Measurements from ENCODE around the gene DGKZ. TPM values are rescaled to one million over a fixed set of nuclear protein-coding genes. Genes with fewer than 3 reads are reported as not detected.

The DGKZ gene
- total RNA-seq, 3 donors from 2014 or later, result 41.2 to 49.6 (median 47.2) TPM

DNA sequence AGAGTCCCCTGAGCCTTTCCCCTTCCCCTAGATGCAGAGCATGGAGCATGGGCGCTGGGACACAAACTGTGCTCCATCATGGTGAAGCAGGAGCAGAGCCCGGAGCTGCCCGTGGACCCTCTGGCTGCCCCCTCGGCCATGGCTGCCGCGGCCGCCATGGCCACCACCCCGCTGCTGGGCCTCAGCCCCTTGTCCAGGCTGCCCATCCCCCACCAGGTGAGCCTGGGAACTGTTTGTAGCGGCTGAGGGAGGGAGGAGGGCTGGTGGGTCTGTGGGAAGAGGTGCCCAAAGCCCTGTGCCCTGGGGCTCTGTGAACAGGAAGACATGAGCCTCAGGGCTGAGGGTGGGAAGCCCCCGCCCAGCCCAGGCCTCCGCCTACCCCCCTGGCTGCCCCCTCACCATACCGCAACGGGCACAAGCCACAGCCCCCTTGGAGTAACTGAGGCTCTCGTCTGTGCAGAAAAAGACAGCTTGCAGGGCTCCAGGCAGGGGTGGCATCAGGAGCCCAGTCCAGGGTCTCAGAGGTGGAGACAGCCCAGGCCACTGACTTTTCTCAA, 39.4 kb upstream of the DGKZ start:
- DNase-seq (no peak), ATAC-seq (no peak)
- H3K9me3 ChIP-seq, result no peaks in the 10 kb centered on the region
- intact Hi-C loops (cut with DNase I, micrococcal nuclease), result loop anchor here (2.0 to 5.0 kb wide), 2 partner anchors 69 to 71 kb away; no protein-coding TSS in a partner anchor
- TF ChIP-seq, protein P1, sequence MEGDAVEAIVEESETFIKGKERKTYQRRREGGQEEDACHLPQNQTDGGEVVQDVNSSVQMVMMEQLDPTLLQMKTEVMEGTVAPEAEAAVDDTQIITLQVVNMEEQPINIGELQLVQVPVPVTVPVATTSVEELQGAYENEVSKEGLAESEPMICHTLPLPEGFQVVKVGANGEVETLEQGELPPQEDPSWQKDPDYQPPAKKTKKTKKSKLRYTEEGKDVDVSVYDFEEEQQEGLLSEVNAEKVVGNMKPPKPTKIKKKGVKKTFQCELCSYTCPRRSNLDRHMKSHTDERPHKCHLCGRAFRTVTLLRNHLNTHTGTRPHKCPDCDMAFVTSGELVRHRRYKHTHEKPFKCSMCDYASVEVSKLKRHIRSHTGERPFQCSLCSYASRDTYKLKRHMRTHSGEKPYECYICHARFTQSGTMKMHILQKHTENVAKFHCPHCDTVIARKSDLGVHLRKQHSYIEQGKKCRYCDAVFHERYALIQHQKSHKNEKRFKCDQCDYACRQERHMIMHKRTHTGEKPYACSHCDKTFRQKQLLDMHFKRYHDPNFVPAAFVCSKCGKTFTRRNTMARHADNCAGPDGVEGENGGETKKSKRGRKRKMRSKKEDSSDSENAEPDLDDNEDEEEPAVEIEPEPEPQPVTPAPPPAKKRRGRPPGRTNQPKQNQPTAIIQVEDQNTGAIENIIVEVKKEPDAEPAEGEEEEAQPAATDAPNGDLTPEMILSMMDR (IDR thresholded peaks at IDR 0.05), result no peak
- H3K4me3 ChIP-seq, result no peak overlapping the region
- no peaks in the 10 kb centered on the region for H3K4me1 ChIP-seq (ENCODE audit: low read depth)
- H3K36me3 ChIP-seq (ENCODE audit: low read depth), result no peaks in the 10 kb centered on the region

DNA sequence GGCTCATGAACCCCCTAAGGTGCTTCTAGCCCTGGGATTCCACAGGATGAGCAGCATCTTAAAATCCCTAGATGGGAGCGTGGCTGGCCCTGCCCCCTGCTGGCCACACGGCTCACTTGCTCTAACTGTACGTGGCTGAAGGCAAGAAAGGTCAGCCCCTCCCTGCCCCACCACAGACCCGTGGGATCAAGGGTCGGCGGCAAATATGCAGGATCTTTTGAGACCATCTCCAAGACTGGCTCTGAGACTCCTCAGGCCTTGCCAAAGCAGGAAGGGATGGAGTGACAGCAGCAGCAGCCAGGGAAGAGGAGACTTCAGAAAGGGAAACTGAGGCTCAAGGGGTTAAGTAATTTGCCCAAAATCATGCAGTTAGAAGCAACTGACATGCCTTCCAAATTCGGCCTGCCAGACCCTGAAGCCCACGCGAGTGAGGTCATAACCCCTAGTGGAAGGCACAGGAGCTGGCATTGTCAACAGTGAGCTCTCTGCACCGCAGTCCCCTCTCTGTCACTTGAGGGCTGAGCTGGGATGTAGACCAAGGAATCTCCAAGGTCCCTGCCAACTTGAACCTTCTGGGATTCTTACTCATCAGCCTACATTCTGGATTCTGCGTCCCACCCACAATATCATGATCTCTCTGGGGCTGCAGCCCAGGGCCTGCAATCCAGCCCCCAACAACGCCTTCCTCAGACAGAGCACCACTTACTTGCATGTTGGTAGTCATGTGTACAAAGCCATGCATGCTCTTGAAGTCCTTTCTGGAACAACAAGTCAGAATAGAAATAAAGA, 38.4 kb upstream of the DGKZ start:
- TF ChIP-seq, protein P1 (IDR thresholded peaks at IDR 0.05), result peak; percentile 64
- intact Hi-C loops (cut with DNase I, micrococcal nuclease), result loop anchor here (2.0 to 5.0 kb wide), 2 partner anchors 70 to 72 kb away; no protein-coding TSS in a partner anchor
- Histone ChIP-seq H3K36me3 (ENCODE audit: low read depth) (no peaks in the 10 kb centered on the region), H3K9me3 (no peaks in the 10 kb centered on the region), H3K4me1 (ENCODE audit: low read depth) (no peaks in the 10 kb centered on the region), H3K4me3 (no peak overlapping the region)
- peak; percentile 81 for ATAC-seq
- DNase-seq, result peak; percentile 70 to 89 (median 83)

DNA sequence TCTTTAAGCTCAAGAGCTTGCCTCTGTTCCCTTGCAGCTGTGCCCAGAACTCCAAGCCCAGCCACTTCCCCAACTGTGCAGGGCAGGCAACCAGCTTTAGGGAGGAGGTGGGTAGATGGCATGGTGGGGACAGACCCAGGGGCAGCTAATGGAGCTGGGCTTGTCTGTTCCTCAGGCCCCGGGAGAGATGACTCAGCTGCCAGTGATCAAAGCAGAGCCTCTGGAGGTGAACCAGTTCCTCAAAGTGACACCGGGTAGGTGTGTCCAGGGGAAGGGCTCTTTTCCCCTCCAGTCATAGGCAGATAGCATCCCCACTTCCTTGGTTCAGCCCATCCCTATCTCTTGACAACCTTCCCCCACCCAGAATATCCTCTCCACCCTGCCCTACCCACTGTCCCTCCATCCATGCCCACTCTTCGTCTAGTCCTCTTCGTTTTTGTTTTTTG, 37.4 kb upstream of the DGKZ start:
- TF ChIP-seq, protein P1 (IDR thresholded peaks at IDR 0.05), result no peak
- no peak overlapping the region for H3K4me3 ChIP-seq
- ATAC-seq (peak; percentile 17), DNase-seq (no peak)
- no peaks in the 10 kb centered on the region for H3K9me3 ChIP-seq
- no peaks in the 10 kb centered on the region for H3K36me3 ChIP-seq (ENCODE audit: low read depth)
- intact Hi-C loops (cut with DNase I, micrococcal nuclease), result loop anchor here (2.0 to 5.0 kb wide), 2 partner anchors 71 to 73 kb away; no protein-coding TSS in a partner anchor
- H3K4me1 ChIP-seq (ENCODE audit: low read depth), result no peaks in the 10 kb centered on the region

DNA sequence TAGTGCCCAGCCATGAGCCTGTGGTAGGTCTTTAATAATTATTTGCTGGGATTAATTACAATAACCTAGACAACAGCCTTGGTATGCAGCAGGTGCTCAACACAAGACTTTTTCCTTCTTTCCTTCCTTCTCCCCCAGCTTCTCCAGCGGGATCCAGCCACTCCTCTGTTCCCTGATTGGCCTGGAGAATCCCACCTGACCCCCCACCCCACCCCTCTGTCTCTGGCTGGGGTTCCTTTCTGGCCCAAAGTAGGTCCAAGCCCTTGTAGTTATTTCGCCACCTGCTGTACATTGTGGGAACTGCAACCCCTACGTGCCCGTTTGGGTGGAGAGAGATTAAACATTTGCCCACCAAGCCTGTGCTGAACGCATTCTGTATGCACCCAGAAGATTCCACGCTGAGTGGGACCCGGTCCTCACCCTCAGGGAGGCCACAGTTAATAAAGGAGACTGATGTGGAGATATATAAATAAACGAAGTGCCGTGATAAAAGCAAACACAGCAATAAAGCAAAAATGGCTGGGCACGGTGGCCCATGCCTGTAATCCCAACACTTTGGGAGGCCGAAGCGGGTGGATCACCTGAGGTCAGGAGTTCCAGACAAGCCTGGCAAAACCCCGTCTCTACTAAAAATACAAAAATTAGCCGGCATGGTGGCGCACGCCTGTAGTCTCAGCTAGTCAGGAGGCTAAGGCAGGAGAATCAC, 32.1 kb upstream of the DGKZ start:
- ATAC-seq (peak; percentile 79), DNase-seq (peak in 2 of 3 donors; percentile 63 to 88)
- Histone ChIP-seq H3K36me3 (ENCODE audit: low read depth) (no peaks in the 10 kb centered on the region), H3K4me1 (ENCODE audit: low read depth) (peaks cover 7% of the 10 kb centered on the region), H3K9me3 (no peaks in the 10 kb centered on the region), H3K4me3 (no peak overlapping the region)
- intact Hi-C loops (cut with DNase I, micrococcal nuclease), result no loop called here
- TF ChIP-seq, protein P1 (IDR thresholded peaks at IDR 0.05), result peak; percentile 82

DNA sequence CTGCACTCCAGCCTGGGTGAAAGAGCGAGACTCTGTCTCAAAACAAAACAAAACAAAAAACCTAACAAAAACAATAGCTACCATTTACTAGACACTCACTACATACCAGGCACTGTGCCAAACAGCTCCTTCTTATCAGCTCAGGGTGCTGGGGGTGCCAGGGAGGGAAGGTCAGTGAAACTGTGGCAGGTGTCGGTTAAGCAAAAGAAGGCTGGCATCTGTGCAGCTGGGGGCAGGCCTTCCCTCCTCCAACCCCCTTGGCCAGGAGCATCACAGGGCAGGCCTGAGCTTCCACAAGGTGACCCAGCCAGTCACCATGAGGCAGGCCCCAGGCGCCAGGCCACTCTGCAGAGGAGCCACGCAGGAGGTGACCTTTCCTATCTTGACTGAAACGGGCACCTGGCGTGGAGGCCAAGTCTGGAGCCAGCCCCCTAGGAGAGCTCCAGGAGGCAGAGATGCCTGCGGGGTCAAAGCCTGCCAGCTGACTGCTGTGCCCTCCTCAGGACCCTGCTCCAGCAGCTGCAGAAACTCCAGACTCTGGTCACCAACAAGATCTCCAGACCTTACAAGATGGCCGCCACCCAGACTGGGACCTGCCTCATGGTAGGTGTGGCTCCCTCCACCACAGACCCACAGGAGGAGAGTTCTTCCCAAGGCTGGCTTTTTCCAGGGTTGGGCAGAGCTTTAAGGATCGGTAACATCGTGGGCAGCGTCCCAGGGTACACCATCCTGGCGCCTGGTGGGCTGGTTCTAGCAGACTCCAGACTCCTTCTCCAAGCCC, 31.3 kb upstream of the DGKZ start:
- TF ChIP-seq, protein P1 (IDR thresholded peaks at IDR 0.05), result no peak
- Histone ChIP-seq H3K36me3 (ENCODE audit: low read depth) (no peaks in the 10 kb centered on the region), H3K9me3 (no peaks in the 10 kb centered on the region), H3K4me3 (no peak overlapping the region), H3K4me1 (ENCODE audit: low read depth) (peaks cover 7% of the 10 kb centered on the region)
- intact Hi-C loops (cut with DNase I, micrococcal nuclease), result no loop called here
- peak in 1 of 3 donors; percentile 53 for DNase-seq
- peak; percentile 66 for ATAC-seq

Data from mucosa of descending colon (tissue), 3 donors.